HCT116 (cell line): Measurements from ENCODE around the gene TRAK1. TPM values are rescaled to one million over a fixed set of nuclear protein-coding genes. Genes with fewer than 3 reads are reported as not detected.

Experiments
- ATAC-seq: fragments of 200-7000 bp; cut with Tn5 transposase; 2 replicates; pipeline ENCODE4 v1.9.1; 2020; ENCODE audit warnings: mild to moderate bottlenecking, moderate library complexity
- BruUV-seq: library from RNA; stranded (reverse); fragments of 400-500 nt; replicated peaks from 2 replicates; lab custom pipeline; 2021; lab: Mats Ljungman, UMichigan
- CTCF ChIA-PET: fragments of 300-600 bp; sonication (Branson Sonifier 250); formaldehyde crosslinking; loops from one replicate; lab custom pipeline; 2021; ENCODE audit warnings: antibody characterized with exemption; lab: Charles Lee
- POLR2A ChIA-PET: fragments of 300-600, 350-600 bp; sonication (Branson Sonifier 250); formaldehyde crosslinking; loops from one replicate; lab custom pipeline; 2021; ENCODE audit warnings: antibody characterized with exemption; lab: Charles Lee
- RAD21 ChIA-PET, 2 experiments: fragments of 300-600 bp; sonication (Branson Sonifier 250); formaldehyde crosslinking; loops; one replicate each; lab custom pipeline; 2023; ENCODE audit warnings: low total read pairs in 2 of 2; ENCODE audit not compliant: uncharacterized antibody in 2 of 2, unreplicated experiment in 2 of 2, low non-redundant PET in 1 of 2; lab: Charles Lee
- DNase-seq: peaks from one replicate; pipeline ENCODE4 v3.0.0-alpha.2; 2010; ENCODE audit warnings: low read depth, low spot score
- H2AFZ ChIP-seq: fragments of 200-600 bp; shearing (Covaris generic), sonication (generic); 2 replicates; pipeline ENCODE4 v1.6.1; 2017; ENCODE audit warnings: low read depth, mixed run types, mixed read lengths, antibody characterized with exemption, low read length; ENCODE audit not compliant: poor library complexity, severe bottlenecking
- H3K27ac ChIP-seq: 2 replicates; pipeline ENCODE4 v1.5.1; 2012; ENCODE audit warnings: low read depth, low read length
- H3K27me3 ChIP-seq: fragments of 200-600 bp; sonication (generic); 2 replicates; pipeline ENCODE4 v1.6.1; 2016; ENCODE audit warnings: mixed run types, low read length, mixed read lengths; ENCODE audit not compliant: insufficient read depth
- H3K36me3 ChIP-seq, 2 experiments: fragments of 200-500 bp in 1 of 2; fragments of 200-600 bp in 1 of 2; sonication (Bioruptor generic) in 1 of 2; sonication (generic) in 1 of 2; 2 replicates each; pipeline versions ENCODE4 v1.5.1 to v1.6.1; 2014 to 2016; ENCODE audit warnings: low read length in 2 of 2, inconsistent platforms in 1 of 2, mixed read lengths in 1 of 2, mixed run types in 1 of 2; ENCODE audit not compliant: insufficient read depth in 2 of 2, control insufficient read depth in 1 of 2
- H3K4me1 ChIP-seq, 2 experiments: fragments of 200-600 bp in 1 of 2; sonication (generic) in 1 of 2; 2 replicates each; pipeline versions ENCODE4 v1.5.1 to v1.6.1; 2012 to 2017; ENCODE audit warnings: low read length in 2 of 2, inconsistent platforms in 1 of 2, mild to moderate bottlenecking in 1 of 2, mixed read lengths in 1 of 2, mixed run types in 1 of 2, moderate library complexity in 1 of 2; ENCODE audit not compliant: insufficient read depth in 2 of 2, control insufficient read depth in 1 of 2
- H3K4me2 ChIP-seq: fragments of 200-600 bp; sonication (generic); 2 replicates; pipeline ENCODE4 v1.6.1; 2017; ENCODE audit warnings: mixed run types, low read length, mixed read lengths
- H3K4me3 ChIP-seq, 2 experiments: fragments of 200-600 bp in 1 of 2; sonication (generic) in 1 of 2; replicated peaks in 1 of 2; 2 replicates each; pipeline ENCODE4 v1.5.1; 2011 to 2016; ENCODE audit warnings: low read length in 2 of 2, control low read depth in 1 of 2, low read depth in 1 of 2, mild to moderate bottlenecking in 1 of 2, mixed read lengths in 1 of 2, mixed run types in 1 of 2
- H3K79me2 ChIP-seq: fragments of 200-600 bp; sonication (generic); 2 replicates; pipeline ENCODE4 v1.6.1; 2017; ENCODE audit warnings: mild to moderate bottlenecking, mixed run types, low read length, moderate library complexity, mixed read lengths; ENCODE audit not compliant: insufficient read depth
- H3K9ac ChIP-seq: fragments of 200-600 bp; sonication (generic); 2 replicates; pipeline ENCODE4 v1.6.1; 2016; ENCODE audit warnings: low read length, mixed read lengths
- H3K9me2 ChIP-seq: fragments of 200-600 bp; sonication (generic), shearing (Covaris generic); 2 replicates; pipeline ENCODE4 v1.6.1; 2017; ENCODE audit warnings: mixed run types, mild to moderate bottlenecking, moderate library complexity; ENCODE audit not compliant: insufficient read depth
- H3K9me3 ChIP-seq, 2 experiments: fragments of 200-500 bp in 1 of 2; fragments of 200-600 bp in 1 of 2; sonication (Bioruptor generic) in 1 of 2; sonication (generic) in 1 of 2; 2 replicates each; pipeline ENCODE4 v1.6.1; 2014 to 2017; ENCODE audit warnings: low read length in 2 of 2, mixed read lengths in 2 of 2, inconsistent platforms in 1 of 2, low read depth in 1 of 2, mild to moderate bottlenecking in 1 of 2, mixed run types in 1 of 2, moderate library complexity in 1 of 2; ENCODE audit not compliant: control insufficient read depth in 1 of 2, insufficient read depth in 1 of 2
- H4K20me1 ChIP-seq: fragments of 200-600 bp; sonication (generic), shearing (Covaris generic); 2 replicates; pipeline ENCODE4 v1.6.1; 2017; ENCODE audit warnings: mixed run types, mild to moderate bottlenecking, moderate library complexity; ENCODE audit not compliant: insufficient read depth
- CEBPB ChIP-seq: IDR thresholded peaks from 2 replicates; pipeline ENCODE4 v1.6.1; 2012; ENCODE audit warnings: low read depth
- EZH2phosphoT487 ChIP-seq: fragments of 200-600 bp; IDR thresholded peaks from 2 replicates; pipeline ENCODE4 v1.6.1; 2018; ENCODE audit warnings: antibody characterized with exemption, borderline replicate concordance
- YY1 ChIP-seq: IDR thresholded peaks from 2 replicates; pipeline ENCODE4 v1.6.1; 2011; ENCODE audit warnings: low read length, low read depth, moderate library complexity, mild to moderate bottlenecking; ENCODE audit not compliant: insufficient replicate concordance; ENCODE audit errors: extremely low read depth
- ZFX ChIP-seq: fragments of 450-650 bp; IDR thresholded peaks from 2 replicates; pipeline ENCODE4 v1.6.1; 2017
- intact Hi-C: fragments of 100-400 bp; cut with micrococcal nuclease; formaldehyde crosslinking; loops from 2 replicates; pipeline ENCODE4 v1.10.0; 2022
- total RNA-seq: library from RNA; stranded (reverse); gene quantifications from one replicate; pipeline ENCODE4 v1.2.1, GENCODE V29; 2021; ENCODE audit not compliant: unreplicated experiment
- TF ChIP-seq, protein P1 (sequence below): IDR thresholded peaks from 2 replicates; pipeline ENCODE4 v1.6.1; 2011; ENCODE audit warnings: mild to moderate bottlenecking, low read length, moderate library complexity; ENCODE audit not compliant: insufficient replicate concordance; ENCODE audit errors: extremely low read depth

The TRAK1 gene
- total RNA-seq, 1 experiment from 2014 or later = 25.9 TPM

DNA sequence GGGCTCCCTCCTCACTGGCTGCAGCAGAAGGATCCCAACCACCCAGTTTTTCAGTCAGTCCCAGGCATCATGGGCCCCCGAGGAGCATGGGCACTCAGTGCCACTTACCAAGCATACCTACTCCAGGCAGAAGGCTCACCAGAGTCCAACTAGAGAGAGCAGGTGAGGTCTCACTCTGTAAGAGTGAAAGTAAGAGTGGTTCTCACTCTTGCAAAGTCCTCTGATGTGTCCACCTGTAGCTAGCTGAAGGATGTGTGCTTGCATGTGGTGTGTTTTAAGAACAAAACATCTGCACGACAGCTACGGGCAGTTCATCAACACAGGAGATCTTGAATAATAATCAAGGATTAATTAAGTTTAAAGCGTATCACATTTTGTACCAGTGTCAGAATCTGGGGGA lies 125.1 kb downstream of the TRAK1 start (continued):
- no peak for TF ChIP-seq YY1
- TF ChIP-seq EZH2phosphoT487 = no peak
- TF ChIP-seq ZFX = no peak
- TF ChIP-seq, protein P1, sequence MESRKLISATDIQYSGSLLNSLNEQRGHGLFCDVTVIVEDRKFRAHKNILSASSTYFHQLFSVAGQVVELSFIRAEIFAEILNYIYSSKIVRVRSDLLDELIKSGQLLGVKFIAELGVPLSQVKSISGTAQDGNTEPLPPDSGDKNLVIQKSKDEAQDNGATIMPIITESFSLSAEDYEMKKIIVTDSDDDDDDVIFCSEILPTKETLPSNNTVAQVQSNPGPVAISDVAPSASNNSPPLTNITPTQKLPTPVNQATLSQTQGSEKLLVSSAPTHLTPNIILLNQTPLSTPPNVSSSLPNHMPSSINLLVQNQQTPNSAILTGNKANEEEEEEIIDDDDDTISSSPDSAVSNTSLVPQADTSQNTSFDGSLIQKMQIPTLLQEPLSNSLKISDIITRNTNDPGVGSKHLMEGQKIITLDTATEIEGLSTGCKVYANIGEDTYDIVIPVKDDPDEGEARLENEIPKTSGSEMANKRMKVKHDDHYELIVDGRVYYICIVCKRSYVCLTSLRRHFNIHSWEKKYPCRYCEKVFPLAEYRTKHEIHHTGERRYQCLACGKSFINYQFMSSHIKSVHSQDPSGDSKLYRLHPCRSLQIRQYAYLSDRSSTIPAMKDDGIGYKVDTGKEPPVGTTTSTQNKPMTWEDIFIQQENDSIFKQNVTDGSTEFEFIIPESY = no peak
- TF ChIP-seq, all 23 proteins: peak for 0

DNA sequence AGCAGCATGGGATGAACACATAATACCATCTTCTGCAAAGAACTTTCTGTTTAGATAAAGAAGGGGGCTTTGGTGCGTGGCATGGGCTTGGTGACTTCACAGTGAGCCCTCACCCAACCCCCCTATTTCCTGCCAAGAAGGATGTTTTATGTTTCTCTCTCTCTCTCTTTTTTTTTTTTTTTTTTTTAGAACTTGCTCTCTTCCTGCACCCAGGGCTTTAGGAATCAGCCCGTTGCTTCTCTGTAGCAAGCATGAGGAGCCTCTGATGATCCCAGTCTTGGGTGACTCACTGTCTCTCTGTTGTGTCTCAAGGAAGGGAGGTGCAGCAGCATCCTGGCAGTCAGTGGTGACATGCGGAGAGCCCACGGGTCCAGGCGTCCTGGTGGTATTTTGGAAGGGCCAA lies 125.8 kb downstream of the TRAK1 start:
- Histone ChIP-seq H3K4me2 (no peak overlapping the region), H4K20me1 (no peaks in the 10 kb centered on the region), H3K9ac (no peak overlapping the region), H3K9me2 (no peaks in the 10 kb centered on the region), H3K4me1 (peaks cover 2 to 12% of the 10 kb centered on the region in 2 experiments; a peak in 2 of 4 replicates), H3K79me2 (no peaks in the 10 kb centered on the region), H3K4me3 (no peak overlapping the region), H3K27me3 (no peaks in the 10 kb centered on the region), H3K36me3 (peaks cover 0 to 4% of the 10 kb centered on the region in 2 experiments; a peak in 1 of 4 replicates), H3K27ac (no peak overlapping the region), H2AFZ (no peak overlapping the region), H3K9me3 (no peaks in the 10 kb centered on the region)
- intact Hi-C loops = no loop called here
- no peak for DNase-seq
- no peak for ATAC-seq
- BruUV-seq = no TSS peak
- ChIA-PET POLR2A (no interaction called here), RAD21 (no interaction called here), CTCF (interaction anchor here (1.5 kb wide), 1 partner anchor 13 kb away, joined by 3 read pairs; no protein-coding TSS in a partner anchor)
- no peak for TF ChIP-seq ZFX
- no peak for TF ChIP-seq CEBPB
- TF ChIP-seq, all 23 proteins: peak for 0
